GM12878 (cell line): Measurements from ENCODE around the gene TMEM44. TPM values are rescaled to one million over a fixed set of nuclear protein-coding genes. Genes with fewer than 3 reads are reported as not detected.
"Not testable (repeated sequence)": the region's sequence is repeated elsewhere in the genome, so short reads cannot be mapped to it uniquely, and the experiment has no call there.

Source experiments
- ATAC-seq: fragments of 200-7000 bp; cut with Tn5 transposase; 3 replicates; pipeline ENCODE4 v1.9.1; 2020; ENCODE audit warnings: mild to moderate bottlenecking, moderate library complexity
- BruUV-seq: library from RNA; stranded (reverse); fragments of 400-500 nt; replicated peaks from 2 replicates; lab custom pipeline; 2021; lab: Mats Ljungman, UMichigan
- CTCF ChIA-PET: fragments of 300-600 bp; sonication (Branson Sonifier 250); formaldehyde crosslinking; extraction: SDS; loops from one replicate; lab custom pipeline; 2021; ENCODE audit warnings: inconsistent platforms; lab: Yijun Ruan, JAX
- POLR2A ChIA-PET: fragments of 350-600 bp; formaldehyde crosslinking; extraction: SDS; loops from one replicate; lab custom pipeline; 2021; ENCODE audit warnings: inconsistent platforms; lab: Charles Lee
- RAD21 ChIA-PET: fragments of 300-600 bp; sonication (Branson Sonifier 250); formaldehyde crosslinking; loops from one replicate; lab custom pipeline; 2023; ENCODE audit warnings: antibody characterized with exemption; ENCODE audit not compliant: unreplicated experiment; lab: Charles Lee
- SMC1A ChIA-PET: fragments of 300-600 bp; sonication (Branson Sonifier 250); formaldehyde crosslinking; loops from one replicate; lab custom pipeline; 2023; ENCODE audit not compliant: unreplicated experiment, uncharacterized antibody; lab: Charles Lee
- DNase-seq: peaks from one replicate; pipeline ENCODE4 v3.0.0-alpha.2; 2011; ENCODE audit warnings: low read depth, low spot score
- FAIRE-seq: peaks from 3 replicates; lab custom pipeline; 2011; peaks lifted over from hg19 to GRCh38; lab: Jason Lieb, UNC
- H2AFZ ChIP-seq: 2 replicates; pipeline ENCODE4 v1.6.0; 2011; ENCODE audit warnings: low read depth, low read length, control low read depth; ENCODE audit not compliant: control insufficient read depth
- H3K27ac ChIP-seq: 2 replicates; pipeline ENCODE4 v1.5.1; 2011; ENCODE audit warnings: control low read depth; ENCODE audit not compliant: control insufficient read depth, insufficient read depth
- H3K27me3 ChIP-seq, 2 experiments: replicated peaks in 1 of 2; 2 replicates each; pipeline versions ENCODE4 v1.6.0 to v1.6.1; 2011; ENCODE audit warnings: low read length in 1 of 2; ENCODE audit not compliant: control insufficient read depth in 2 of 2, insufficient read depth in 2 of 2
- H3K36me3 ChIP-seq, 2 experiments: 2 replicates each; pipeline ENCODE4 v1.5.1; 2011; ENCODE audit warnings: low read length in 1 of 2; ENCODE audit not compliant: control insufficient read depth in 2 of 2, insufficient read depth in 2 of 2
- H3K4me1 ChIP-seq: 2 replicates; pipeline ENCODE4 v1.6.1; 2011; ENCODE audit warnings: mild to moderate bottlenecking, low read length, moderate library complexity, mixed read lengths; ENCODE audit not compliant: control insufficient read depth, insufficient read depth
- H3K4me2 ChIP-seq: 2 replicates; pipeline ENCODE4 v1.6.0; 2011; ENCODE audit warnings: control low read depth; ENCODE audit not compliant: control insufficient read depth, insufficient read depth
- H3K4me3 ChIP-seq: fragments of 200-600 bp; sonication (generic); 2 replicates; pipeline ENCODE4 v1.5.1; 2016
- H3K79me2 ChIP-seq: 2 replicates; pipeline ENCODE4 v1.6.0; 2011; ENCODE audit warnings: low read length; ENCODE audit not compliant: control insufficient read depth, insufficient read depth
- H3K9ac ChIP-seq: 2 replicates; pipeline ENCODE4 v1.8.0; 2011; ENCODE audit warnings: low read length, control low read depth, mixed read lengths; ENCODE audit not compliant: control insufficient read depth, insufficient read depth
- H3K9me3 ChIP-seq: replicated peaks from 3 replicates; pipeline ENCODE4 v1.5.1; 2011; ENCODE audit warnings: mild to moderate bottlenecking, low read length; ENCODE audit not compliant: control insufficient read depth, insufficient read depth
- H4K20me1 ChIP-seq: 2 replicates; pipeline ENCODE4 v1.6.0; 2011; ENCODE audit not compliant: control insufficient read depth, insufficient read depth
- HDAC6 ChIP-seq: fragments of 200-600 bp; sonication (generic); IDR thresholded peaks from one replicate; pipeline ENCODE4 v1.8.0; 2017; ENCODE audit warnings: antibody characterized with exemption; ENCODE audit not compliant: unreplicated experiment
- MXI1 ChIP-seq: fragments of 150-350 bp; IDR thresholded peaks from 2 replicates; pipeline ENCODE4 v1.6.1; 2011; ENCODE audit warnings: low read depth, mild to moderate bottlenecking, inconsistent platforms, low read length, improper control_type of control experiment
- PML ChIP-seq: IDR thresholded peaks from 2 replicates; pipeline ENCODE4 v1.6.1; 2012; ENCODE audit warnings: low read length, inconsistent platforms
- STAT3 ChIP-seq: IDR thresholded peaks from 2 replicates; pipeline ENCODE4 v1.6.1; 2011; ENCODE audit warnings: low read depth, low read length, improper control_type of control experiment
- ZNF384 ChIP-seq: IDR thresholded peaks from 2 replicates; pipeline ENCODE4 v1.6.1; 2012; ENCODE audit warnings: low read depth, mild to moderate bottlenecking, low read length, improper control_type of control experiment, borderline replicate concordance
- WGBS: methylation state at CpG from one replicate; pipeline ENCODE4 v1.1.6; 2016; ENCODE audit warnings: low lambda C conversion rate; ENCODE audit not compliant: insufficient replicate concordance, insufficient coverage; ENCODE audit errors: missing lambda C conversion rate; 5-methylcytosine and 5-hydroxymethylcytosine counted together
- in situ Hi-C: fragments of 300-500 bp; cut with MboI; formaldehyde crosslinking; loops from 9 replicates; pipeline ENCODE4 v1.14.3; 2018; ENCODE audit warnings: mixed read lengths
- intact Hi-C: fragments of 100-400 bp; cut with micrococcal nuclease; formaldehyde crosslinking; loops from one replicate; pipeline ENCODE4 v1.14.2; 2022; ENCODE audit not compliant: unreplicated experiment
- polyA plus RNA-seq, 11 experiments: library from polyadenylated mRNA; depleted of rRNA in 4 of 11; unstranded in 6 of 11; stranded (reverse) in 5 of 11; fragments of >200 nt; fragmentation: Nextera tagmentation in 4 of 11; fragmentation: Illumina TruSeq in 1 of 11; extraction: Ambion mirVana in 4 of 11; extraction: Trizol in 1 of 11; gene quantifications; 1 replicate in 1 of 11; 2 replicates in 10 of 11; pipeline versions ENCODE4 v1.2.1 to v1.2.3, GENCODE V29; 2011 to 2016; ENCODE audit warnings: inconsistent platforms in 2 of 11, missing spikeins in 2 of 11, low read depth in 1 of 11
- total RNA-seq, 4 experiments: library from RNA; depleted of rRNA in 3 of 4; stranded (reverse); fragments of >200 nt in 3 of 4; fragmentation: Illumina TruSeq in 1 of 4; extraction: Trizol in 1 of 4; gene quantifications; 2 replicates each; pipeline versions ENCODE4 v1.2.1 to v1.2.3, GENCODE V29; 2013 to 2021
- TF ChIP-seq, protein P1 (sequence below): fragments of 450-650 bp; IDR thresholded peaks from 2 replicates; pipeline ENCODE4 v1.6.1; 2017; ENCODE audit warnings: mild to moderate bottlenecking, low read depth, inconsistent platforms; ENCODE audit not compliant: poor library complexity, severe bottlenecking
- TF ChIP-seq, protein P2 (sequence below): fragments of 450-650 bp; IDR thresholded peaks from 2 replicates; pipeline ENCODE4 v1.6.1; 2014; ENCODE audit warnings: mild to moderate bottlenecking
- TF ChIP-seq, protein P3 (sequence below): fragments of 150-350 bp; IDR thresholded peaks from 2 replicates; pipeline ENCODE4 v1.6.1; 2014; ENCODE audit warnings: mild to moderate bottlenecking, low read depth, low read length

Gene TMEM44
- total and polyA plus RNA-seq, 10 of the 15 experiments (the other 5 are each of a cell fraction or from before 2014, with no cell fraction given), result 0.57 to 8.3 (median 3.6) TPM

DNA sequence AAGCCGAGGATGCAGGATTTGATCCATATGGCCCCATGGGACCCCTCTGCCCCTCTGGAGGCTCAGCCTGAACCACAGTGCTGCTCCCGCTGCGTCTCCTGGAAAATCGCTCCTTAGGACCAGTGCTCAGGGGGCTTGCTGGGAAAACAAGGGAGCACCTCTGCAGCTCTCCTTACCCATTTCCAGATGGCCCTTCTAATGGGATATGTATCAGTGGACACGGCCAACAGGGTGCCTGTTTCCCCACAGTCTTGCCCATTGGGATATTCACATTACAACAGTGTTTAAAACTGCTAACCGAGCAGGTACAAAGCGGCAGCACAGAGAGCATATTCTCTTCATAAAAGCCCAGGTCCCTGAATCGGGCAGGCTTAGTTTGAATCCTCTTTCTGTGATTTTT, 27.1 kb downstream of the TMEM44 start (continued):
- TF ChIP-seq, protein P1, sequence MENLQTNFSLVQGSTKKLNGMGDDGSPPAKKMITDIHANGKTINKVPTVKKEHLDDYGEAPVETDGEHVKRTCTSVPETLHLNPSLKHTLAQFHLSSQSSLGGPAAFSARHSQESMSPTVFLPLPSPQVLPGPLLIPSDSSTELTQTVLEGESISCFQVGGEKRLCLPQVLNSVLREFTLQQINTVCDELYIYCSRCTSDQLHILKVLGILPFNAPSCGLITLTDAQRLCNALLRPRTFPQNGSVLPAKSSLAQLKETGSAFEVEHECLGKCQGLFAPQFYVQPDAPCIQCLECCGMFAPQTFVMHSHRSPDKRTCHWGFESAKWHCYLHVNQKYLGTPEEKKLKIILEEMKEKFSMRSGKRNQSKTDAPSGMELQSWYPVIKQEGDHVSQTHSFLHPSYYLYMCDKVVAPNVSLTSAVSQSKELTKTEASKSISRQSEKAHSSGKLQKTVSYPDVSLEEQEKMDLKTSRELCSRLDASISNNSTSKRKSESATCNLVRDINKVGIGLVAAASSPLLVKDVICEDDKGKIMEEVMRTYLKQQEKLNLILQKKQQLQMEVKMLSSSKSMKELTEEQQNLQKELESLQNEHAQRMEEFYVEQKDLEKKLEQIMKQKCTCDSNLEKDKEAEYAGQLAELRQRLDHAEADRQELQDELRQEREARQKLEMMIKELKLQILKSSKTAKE, result no peak
- TF ChIP-seq, protein P2, sequence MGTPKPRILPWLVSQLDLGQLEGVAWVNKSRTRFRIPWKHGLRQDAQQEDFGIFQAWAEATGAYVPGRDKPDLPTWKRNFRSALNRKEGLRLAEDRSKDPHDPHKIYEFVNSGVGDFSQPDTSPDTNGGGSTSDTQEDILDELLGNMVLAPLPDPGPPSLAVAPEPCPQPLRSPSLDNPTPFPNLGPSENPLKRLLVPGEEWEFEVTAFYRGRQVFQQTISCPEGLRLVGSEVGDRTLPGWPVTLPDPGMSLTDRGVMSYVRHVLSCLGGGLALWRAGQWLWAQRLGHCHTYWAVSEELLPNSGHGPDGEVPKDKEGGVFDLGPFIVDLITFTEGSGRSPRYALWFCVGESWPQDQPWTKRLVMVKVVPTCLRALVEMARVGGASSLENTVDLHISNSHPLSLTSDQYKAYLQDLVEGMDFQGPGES, result no peak
- no peak for TF ChIP-seq STAT3
- TF ChIP-seq MXI1, result no peak
- TF ChIP-seq, protein P3, sequence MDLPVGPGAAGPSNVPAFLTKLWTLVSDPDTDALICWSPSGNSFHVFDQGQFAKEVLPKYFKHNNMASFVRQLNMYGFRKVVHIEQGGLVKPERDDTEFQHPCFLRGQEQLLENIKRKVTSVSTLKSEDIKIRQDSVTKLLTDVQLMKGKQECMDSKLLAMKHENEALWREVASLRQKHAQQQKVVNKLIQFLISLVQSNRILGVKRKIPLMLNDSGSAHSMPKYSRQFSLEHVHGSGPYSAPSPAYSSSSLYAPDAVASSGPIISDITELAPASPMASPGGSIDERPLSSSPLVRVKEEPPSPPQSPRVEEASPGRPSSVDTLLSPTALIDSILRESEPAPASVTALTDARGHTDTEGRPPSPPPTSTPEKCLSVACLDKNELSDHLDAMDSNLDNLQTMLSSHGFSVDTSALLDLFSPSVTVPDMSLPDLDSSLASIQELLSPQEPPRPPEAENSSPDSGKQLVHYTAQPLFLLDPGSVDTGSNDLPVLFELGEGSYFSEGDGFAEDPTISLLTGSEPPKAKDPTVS, result no peak
- no peak for TF ChIP-seq HDAC6
- no peak for TF ChIP-seq PML
- no peak for TF ChIP-seq ZNF384

DNA sequence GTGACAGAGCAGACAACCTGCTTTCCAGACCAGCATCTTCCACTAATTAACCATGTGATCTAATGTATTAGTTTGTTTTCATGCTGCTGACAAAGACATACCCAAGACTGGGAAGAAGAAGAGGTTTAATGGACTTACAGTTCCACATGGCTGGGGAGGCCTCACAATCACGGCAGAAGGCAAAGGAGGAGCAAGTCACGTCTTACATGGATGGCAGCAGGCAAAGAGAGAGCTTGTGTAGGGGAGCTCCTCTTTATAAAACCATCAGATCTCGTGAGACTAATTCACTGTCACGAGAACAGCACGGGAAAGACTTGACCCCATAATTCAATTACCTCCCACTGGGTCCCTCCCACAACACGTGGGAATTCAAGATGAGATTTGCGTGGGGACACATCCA, 27.9 kb downstream of the TMEM44 start:
- H3K79me2 ChIP-seq, H3K27me3 ChIP-seq, CTCF ChIA-PET, H4K20me1 ChIP-seq, H3K4me2 ChIP-seq, H3K9ac ChIP-seq, in situ Hi-C loops, H3K9me3 ChIP-seq, BruUV-seq, POLR2A ChIA-PET, RAD21 ChIA-PET, H3K27ac ChIP-seq, ATAC-seq, H3K4me3 ChIP-seq, H3K36me3 ChIP-seq, DNase-seq, FAIRE-seq, intact Hi-C loops, H3K4me1 ChIP-seq, H2AFZ ChIP-seq: not testable (repeated sequence)
- SMC1A ChIA-PET, result interaction anchor here (0.6 kb wide), 1 partner anchor 1088 kb away, joined by 3 read pairs; no protein-coding TSS in a partner anchor
- 78% methylated on average over 7 of the region's 7 CpGs for WGBS
